MV-4-11 (cell line): Measurements from ENCODE around the gene AFF2.

Experiments used
- DNase-seq: peaks from one replicate; lab custom pipeline; 2025; lab: John Stamatoyannopoulos, UW

The AFF2 gene

DNA sequence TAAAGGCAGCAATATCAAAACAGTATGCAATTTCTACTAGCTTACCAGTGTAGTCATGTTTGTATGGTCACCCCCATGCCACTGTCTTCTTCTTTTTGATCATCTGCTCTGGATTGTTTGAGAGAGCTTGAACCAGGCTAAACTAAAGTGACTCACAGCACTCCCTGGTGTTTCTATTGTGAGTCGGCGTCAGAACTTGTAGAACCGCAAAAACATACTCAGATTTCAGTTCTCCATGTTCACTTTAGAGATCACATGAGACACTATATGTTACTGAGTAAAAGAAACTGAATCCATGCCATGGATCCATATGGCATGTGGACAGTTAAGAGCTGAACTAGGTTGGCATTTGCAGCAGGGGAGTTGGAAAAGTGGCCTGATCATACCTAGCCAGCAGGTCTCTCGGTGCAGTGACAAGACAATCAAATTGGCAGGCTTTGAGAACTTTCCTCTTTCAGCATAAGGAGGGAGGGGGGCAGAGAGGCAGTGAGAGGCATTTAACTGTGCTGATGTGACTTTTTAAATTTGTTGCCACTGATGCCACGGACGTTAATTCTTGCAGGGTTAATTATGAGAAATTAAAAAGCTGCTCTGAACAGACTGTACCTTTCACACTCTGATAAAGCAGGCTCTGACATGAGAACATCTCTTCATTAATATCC, 88.4 kb downstream of the AFF2 start:
- peak; percentile 8 for DNase-seq

DNA sequence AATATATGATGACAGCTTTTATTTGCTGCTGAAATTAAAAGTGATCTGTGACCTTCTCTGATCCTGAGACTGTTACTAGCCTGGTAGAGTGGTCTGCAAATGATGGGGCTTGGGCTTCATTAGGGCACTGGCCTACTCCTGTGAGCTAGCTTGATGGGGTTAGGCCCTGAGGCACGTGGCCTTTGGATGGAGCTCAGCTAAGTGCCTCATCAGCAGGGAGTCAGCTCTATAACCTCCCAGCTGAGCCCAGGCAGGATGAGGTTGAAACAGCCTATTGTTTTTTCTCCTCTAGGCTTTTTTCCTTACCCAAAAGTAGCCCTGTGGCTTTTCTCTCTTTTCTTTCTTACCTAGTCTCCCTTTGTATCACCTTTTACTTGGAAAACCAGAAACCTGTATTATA, 92.2 kb downstream of the AFF2 start:
- no peak for DNase-seq

DNA sequence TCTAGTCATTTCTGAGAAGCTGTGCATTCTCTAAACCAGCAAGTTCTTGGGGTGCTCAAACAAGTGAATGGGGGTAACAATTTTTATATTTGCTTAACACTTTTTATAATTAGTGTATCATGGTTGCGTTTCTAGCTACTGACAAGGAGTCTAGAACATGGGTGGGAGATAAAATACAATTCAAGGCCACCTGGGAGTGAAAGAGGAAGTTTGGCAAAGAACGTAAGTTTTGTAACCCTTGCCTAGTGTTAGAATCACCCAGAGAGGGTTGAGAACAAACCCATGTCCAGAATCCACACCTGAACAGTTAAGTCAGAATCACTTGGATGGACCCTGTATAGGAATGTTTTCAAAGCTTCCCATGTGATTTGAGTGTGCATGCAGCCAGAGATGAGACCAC, 92.7 kb downstream of the AFF2 start:
- no peak for DNase-seq

DNA sequence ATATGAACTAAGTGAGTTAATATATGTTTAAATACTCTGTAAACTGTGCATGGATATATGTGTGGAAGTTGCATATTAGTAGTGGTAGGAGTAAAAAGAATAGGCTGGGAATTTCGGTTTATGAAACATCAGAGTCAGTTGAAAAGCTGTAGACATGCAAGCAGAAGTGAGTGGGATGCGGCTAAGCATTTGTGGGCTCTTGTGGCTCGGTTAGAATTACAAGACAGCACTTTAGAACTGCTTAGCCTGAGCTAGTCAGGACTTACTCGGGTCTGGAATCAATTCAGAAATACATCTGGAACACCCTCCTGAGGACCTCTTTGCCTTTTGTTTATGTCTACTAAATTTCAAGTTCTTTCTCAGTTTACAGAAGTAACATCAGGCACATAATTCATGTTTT, 93.6 kb downstream of the AFF2 start:
- peak; percentile 51 for DNase-seq

DNA sequence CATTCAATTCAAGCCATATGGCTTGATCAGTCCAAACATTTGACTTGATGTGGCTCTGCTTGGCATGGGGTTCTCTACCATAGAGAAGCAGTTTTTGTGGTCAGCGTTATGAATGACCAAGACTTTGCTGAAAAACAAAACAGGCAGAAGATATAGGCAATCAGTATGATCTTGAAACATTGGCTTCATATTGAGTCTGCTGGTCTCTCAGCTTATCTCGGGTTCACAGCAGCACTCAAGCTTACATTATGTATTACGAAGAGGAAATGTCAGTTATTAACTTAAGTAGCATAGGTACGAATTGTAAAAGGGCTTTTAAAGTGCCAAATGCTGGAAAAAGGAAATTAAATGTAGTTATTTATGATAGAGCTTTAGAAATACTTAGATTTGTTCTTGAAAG, 99.0 kb downstream of the AFF2 start:
- no peak for DNase-seq

DNA sequence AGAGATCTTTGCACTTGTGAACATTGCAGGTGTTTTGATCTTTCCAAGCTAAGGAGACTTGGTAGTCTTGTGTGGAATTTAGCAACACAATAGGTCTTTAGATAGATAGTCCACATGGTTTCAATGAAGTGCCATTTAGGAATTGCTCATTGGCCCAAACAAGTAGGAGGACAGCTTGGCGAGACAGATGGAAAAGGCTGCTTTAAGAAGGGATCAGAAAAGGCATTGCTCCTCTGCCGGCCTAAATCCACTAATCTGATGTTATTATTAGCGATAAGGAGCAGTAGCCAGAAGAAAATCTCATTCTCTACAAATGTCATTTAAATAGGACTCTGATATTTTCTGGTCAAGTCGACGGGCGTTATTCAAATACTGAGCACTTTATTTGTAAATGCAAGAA, 99.7 kb downstream of the AFF2 start:
- no peak for DNase-seq

DNA sequence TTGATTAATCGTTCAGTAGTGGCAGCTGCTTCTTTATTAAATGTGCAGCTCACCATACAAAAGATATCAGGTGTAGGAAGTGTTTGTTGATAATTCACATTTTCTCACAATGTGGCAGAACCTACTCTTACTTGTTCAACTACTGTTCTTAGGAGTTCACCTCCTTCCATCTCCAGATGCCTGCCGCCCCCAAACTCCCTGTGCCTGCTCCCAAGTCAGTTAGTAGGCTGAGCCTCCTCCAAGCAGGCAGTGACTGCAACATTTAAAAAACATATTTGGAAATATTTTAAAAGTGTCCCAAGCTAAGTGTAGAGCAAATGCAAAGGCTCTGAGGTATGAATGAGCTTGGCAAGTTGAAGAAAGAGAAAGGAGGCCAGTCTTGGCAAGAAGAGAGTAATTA, 100.2 kb downstream of the AFF2 start:
- no peak for DNase-seq

DNA sequence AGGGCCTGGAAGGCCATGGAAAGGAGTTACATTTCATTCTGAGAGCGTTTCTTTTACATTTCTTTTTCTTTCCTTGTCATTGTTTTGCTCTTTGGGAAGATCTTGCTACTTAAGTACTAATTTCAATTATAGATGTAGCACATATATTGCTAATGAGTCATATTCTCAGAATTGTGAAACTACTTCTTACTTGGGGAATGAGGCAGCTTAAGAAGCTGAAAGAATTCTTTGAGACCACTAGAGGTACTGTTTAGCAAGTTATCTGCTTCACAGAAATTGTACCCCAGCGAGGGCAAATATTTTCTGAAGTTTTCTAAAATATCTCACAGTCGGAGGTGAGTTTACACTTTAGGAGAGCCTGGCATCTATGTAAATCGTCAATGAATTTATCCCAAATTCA, 100.6 kb downstream of the AFF2 start:
- peak; percentile 59 for DNase-seq

DNA sequence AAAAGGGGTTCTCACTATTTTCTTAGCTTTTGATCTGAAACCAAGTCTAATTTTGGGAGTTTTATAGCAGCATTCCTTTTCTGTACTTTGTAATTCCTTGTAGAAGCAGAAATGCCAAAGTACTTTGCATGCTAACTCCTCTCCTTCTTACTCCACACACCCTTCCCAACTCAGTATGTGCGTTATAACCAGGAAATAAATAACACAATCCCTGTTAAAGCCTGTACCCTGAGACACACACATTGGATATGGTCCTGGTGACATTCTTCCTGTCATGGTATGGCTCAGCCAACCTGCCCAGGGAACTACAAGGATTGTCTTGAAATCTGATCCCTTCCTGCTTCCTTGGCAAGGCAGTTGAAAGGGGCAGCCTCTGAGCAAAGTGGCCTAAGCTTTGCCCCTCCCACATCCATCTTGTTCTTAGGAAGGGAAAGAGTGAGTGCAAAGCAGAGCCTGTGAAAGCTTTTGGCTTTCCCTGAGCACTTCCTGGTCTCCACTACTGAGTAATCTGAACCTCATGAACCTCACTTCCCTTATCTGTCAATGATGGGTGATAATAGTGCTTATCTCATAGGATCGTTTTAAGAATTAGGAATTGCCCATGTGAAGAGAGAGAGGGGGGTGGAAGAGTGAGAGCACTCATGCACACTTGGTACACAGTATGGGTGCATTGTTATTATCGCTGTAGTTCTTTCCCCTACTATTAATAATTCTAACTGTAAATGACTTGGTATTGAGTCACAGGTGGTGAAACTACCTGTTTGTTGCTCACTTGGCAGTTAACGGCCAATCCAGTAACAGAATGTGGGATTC, 109.3 kb downstream of the AFF2 start:
- peak; percentile 57 for DNase-seq

DNA sequence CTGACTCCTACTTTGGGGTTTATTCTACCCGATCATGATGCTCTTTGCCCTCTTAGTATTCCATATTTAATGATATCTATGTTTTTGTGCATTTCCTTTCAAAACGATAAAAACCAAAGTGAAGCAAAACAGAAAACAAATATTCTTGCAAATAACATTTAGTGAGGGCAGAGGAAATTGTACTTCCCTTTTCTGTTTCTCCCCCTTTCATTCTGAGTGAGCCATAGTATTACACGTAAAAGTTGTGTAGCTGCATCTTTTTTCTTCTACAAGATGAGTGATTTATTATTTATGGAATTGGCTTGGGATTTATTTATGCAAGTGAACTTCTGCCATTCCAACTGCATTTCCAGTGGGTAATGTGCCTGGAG, 109.9 kb downstream of the AFF2 start:
- peak; percentile 47 for DNase-seq

DNA sequence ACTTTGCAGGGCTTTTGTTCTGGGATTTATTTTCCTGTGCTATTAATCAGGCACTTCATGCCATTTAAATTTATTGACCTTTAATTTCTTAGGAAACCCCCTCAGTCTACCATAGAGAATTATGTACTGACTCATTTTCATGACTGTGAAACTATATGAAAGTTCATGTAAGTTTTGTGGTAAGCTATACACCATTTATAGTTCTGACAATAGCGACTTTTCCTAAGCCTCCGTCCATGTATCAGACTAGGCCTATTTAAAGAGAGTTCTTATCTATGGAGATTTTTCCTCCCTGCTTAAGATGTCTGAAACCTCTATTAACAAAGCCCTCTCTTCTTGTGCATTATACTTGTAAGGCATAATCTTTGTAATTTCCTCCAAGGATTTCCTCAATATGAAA, 111.6 kb downstream of the AFF2 start:
- no peak for DNase-seq

DNA sequence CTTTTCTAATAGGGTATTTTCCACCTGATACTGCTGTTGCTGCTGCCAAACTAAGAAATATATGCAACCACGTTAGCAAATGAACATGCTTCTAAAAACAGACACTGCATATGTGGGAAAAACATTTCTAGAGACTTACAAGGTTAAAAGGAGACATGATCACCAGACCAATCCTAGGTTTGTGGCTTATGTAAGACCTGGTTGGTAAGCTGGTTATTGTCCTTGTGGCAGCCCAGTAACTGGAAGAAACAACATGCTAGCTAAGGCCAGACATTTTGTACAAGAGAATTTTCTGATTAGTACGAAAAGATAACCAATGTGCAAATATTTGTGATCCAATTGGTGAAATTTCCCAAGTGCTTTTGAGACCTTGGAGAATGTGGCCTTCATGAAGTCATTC, 112.0 kb downstream of the AFF2 start:
- no peak for DNase-seq

DNA sequence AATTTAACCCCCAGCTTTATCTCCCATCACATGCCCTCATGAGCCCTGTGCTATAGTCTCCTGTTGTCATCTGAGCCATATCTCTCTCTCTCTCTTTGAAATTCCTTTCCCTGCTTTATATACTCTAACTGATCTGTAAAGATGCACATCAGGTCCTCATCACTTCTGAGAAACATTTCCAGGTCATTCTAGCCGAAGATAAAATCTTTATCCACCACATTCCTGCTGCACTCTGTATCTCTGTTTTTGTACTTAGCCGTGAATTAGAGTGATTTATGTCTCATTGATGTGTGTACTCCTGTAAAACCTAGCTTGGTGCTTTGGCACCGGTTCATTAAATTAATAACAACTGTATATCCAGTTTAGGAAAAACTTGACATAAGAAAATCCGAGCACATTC, 113.2 kb downstream of the AFF2 start:
- DNase-seq, result no peak

DNA sequence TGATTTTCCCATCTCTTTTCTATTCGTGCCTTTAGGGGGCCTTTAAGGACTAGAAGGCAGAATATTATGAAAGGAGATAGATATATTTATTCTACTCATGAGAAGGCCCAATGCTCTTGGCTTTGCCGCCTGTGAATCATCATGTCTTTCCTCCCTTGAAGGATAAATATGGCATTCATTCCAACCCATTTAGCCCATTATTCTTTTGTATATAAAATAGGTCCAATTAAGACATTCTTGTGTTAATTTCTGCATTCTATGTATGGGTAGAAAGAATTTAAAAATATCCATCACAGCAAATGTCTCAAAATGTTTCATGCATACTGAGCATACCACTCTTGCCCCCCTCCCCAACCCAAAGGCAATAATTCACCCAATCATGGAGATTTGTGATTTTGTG, 115.1 kb downstream of the AFF2 start:
- DNase-seq, result no peak

DNA sequence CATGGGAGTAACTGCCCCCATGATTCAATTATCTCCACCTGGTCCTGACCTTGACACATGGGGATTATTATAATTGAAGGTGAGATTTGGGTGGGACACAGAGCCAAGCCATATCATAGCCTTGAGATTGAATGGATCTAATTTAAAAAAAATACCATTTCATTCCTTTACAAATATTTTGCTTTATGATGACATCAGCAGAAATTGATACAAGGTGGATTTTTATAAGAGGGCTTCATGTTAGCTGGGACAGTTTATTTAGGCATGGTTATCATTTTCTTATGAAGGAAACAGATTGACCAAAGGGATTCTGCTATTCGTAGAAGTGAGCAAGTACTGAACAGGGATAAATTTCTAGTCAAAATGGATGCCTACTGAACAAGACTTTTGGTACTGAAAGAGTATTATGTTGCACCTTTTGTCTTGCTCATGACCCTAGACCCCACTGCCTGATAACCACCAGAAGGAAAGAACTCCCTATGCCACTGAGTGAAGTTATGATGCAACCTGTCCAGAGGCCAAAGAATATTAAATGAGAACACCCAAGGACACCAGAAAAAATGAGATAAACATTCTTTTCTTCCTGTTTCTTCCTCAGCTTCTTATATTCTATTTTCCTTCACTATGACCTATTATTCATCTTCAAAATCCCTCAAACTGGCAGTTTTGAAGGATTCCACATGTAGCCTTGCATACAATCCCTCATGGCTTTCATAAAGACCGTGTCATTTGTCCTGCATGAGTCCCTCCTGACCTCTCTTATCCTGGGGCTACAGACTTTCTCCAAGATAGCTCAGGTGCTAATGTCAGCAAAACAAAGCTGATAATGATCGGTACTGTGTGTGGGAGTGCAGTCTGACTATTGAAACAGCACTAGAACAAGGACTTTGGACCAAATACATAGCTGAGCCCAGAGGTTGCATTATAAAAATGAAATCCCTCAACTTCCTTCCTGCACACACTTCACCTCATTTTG, 118.3 kb downstream of the AFF2 start:
- no peak for DNase-seq

DNA sequence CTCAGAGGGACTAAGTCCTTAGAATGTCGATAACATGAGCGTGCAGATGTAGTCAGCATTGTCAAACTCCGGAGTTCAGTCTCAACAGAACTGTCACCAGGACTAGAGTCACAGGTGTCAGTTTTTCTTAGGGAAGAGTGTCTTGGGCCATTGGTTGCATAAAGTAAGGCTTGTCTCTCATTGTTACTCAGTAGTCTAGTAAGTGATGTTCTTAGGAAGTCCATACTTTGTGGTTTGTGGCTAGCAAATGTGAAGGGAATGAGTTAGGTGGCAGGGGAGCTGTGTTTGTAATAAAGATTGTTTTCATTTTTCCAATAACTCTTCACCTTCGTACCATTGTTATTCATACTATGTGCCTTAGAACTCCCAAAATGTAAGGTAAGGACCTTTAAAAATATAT, 119.6 kb downstream of the AFF2 start:
- DNase-seq, result no peak

DNA sequence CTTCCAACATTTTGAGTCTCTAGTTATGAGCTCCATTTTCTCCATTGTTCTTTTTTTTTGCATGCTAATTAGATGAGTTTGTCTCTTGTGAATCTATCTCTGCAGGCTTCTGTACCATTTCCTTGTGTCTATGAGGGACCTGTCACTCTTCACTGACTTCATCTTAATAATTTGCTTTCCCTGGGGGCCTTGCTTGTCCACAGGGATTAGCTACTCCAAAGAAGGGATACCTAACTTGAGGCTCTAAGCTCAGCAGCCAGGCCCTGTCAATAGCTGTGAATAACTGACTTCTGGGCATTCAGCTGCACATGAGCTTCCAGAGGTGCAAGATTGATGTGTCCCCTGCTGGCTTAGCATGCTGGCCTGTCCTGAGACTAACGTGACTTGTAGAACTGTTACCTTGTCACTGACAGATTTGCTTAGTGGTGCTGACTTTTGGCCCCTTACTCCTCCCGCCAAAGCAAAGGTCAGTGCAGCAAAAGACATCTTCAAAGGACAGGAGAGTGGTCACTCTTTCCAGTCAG, 124.6 kb downstream of the AFF2 start:
- DNase-seq, result no peak

DNA sequence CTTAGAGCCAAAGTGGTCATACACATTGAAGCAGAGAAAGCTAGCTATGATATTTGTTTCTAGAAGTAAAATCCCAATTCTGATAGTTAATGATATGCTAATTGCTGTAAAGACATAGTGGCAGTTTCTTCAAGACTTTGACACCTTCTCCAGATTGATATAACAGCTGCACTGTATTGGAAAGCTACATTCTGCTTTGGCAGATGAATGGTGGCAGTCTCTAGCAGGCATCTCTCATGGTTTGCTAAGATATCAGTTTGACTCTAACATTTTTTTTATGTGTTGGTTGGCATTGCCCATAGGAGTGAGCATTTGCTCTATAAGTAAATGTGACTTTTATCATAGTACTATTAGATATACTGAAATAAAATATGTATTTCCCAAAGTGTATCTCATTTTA, 128.2 kb downstream of the AFF2 start:
- no peak for DNase-seq

DNA sequence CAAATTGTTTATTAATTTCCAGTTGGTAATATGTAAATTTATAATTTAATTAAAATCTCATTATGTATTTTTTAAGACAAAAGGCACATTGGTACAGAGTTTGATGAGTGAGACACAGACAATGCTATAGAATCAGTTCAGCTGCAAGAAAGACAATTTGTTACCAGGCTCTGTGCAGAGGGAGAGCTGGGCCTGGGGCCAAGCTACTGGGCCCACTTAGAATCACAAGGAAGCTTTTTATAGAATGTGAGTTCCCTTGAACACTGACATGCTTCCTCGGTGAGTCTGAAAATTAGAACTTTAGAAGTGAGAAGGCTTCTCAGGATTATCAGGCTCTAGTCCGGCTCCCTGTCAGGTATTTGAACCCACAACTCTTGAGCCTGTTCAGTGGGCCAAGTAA, 129.0 kb downstream of the AFF2 start:
- DNase-seq, result no peak

DNA sequence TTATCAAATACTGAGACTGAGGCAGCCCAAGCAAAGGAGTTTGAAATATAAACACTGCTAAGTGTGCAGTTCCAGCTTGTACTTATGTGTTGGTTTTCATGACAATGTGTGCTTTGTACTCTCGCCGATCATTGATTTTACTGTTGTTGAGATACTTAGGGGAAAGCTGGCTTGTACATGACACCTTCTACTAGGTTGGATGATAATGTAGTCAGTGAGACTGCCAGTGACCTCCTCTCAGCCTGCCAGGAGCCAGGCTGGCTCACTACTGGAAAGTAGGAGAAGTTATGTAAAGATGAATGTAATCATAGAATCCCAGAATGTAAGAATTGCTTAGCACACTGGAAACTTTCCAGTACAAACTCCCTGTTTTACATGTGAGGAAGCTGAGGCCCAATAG, 132.0 kb downstream of the AFF2 start:
- DNase-seq, result no peak

DNA sequence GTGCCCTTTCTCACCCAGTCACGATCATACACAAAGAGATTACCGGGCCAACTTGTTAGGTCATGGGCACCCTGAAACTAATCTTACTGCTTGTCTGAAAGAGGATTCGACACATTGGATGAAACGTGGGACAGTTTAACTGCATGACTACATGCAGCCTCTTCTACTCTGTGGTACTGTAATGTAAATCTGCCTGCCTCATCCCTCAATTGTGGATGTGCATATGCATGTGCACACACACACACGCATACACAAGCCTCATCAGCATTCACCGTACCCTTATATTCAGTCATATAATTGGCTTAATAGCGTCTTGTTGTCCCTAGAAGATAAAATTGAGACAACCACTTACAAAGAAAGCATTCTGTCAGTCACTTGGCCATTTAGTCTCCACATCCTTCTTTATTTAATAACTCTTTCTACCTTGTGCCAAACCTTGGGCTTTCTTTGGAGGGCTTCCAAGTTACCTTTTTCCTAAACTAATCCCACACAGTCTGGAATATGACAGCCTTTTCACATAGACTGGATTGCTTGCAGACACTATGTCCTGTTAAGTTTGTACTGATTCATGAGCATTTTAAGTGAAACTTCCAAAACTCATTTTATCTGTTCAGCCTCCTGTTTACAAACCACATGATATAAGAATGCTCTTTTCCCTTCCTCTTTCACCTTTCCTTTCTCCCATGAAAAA, 132.9 kb downstream of the AFF2 start:
- no peak for DNase-seq

DNA sequence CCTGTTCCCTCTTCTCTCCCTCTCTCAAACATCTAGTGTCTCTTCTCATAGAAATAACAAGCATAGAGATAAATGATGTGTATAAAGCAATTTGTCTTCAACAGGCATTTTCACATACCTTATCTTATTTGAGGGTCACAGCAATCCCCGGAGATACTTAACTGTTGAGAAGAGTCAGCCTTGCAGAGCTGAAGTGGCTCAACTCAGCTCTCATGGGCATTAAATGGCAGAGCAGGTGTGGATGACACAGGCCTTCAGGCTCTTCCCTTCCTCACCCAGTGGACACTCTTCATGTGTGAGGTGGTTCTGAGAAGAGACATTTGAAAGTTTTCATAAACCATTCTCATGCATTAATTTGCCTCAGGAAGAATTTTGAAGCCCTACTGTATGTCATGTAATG, 134.2 kb downstream of the AFF2 start:
- no peak for DNase-seq
